Measurements from ENCODE around the gene FOXO6.

- TF ChIP-seq CTCF (conservative IDR thresholded peaks at IDR 0.05; ENCODE audit: low read depth, low read length) (no peak), EZH2 (IDR thresholded peaks at IDR 0.05; ENCODE audit: borderline replicate concordance, low read depth, low read length, poor library complexity, severe bottlenecking) (no peak)
Observed at GRCh38 chr1:41355761-41356160, 5.5 kb upstream of the FOXO6 start.
